ENCODE results near the gene TNFRSF12A. TPM values are rescaled to one million over a fixed set of nuclear protein-coding genes. Genes with fewer than 3 reads are reported as not detected.

The TNFRSF12A gene
- total RNA-seq, 1 donor from 2014 or later = 71.3 TPM

- Mint-ChIP-seq H3K4me3 (ENCODE audit: unreplicated experiment) (no peak overlapping the region), H3K4me1 (ENCODE audit: unreplicated experiment) (peaks cover 10% of the 10 kb centered on the region), H3K27me3 (ENCODE audit: unreplicated experiment) (no peaks in the 10 kb centered on the region), H3K36me3 (ENCODE audit: unreplicated experiment) (no peaks in the 10 kb centered on the region), H3K27ac (ENCODE audit: unreplicated experiment) (no peak overlapping the region), H3K9me3 (ENCODE audit: unreplicated experiment) (no peaks in the 10 kb centered on the region)
- DNase-seq (ENCODE audit: extremely low spot score, unreplicated experiment) = no peak
- TF ChIP-seq CTCF (IDR thresholded peaks at IDR 0.05) = no peak
Observed at GRCh38 chr16:2991566-2992261, 28.5 kb upstream of the TNFRSF12A start.

GRCh38 chr16:2992383-2993081 is 27.6 kb upstream of the TNFRSF12A start:
- H3K9me3 Mint-ChIP-seq (ENCODE audit: unreplicated experiment) = no peaks in the 10 kb centered on the region
- H3K27ac Mint-ChIP-seq (ENCODE audit: unreplicated experiment) = no peak overlapping the region
- no peak for TF ChIP-seq CTCF (IDR thresholded peaks at IDR 0.05)
- H3K27me3 Mint-ChIP-seq (ENCODE audit: unreplicated experiment) = no peaks in the 10 kb centered on the region
- DNase-seq (ENCODE audit: extremely low spot score, unreplicated experiment) = no peak
- H3K4me3 Mint-ChIP-seq (ENCODE audit: unreplicated experiment) = no peak overlapping the region
- peaks cover 8% of the 10 kb centered on the region for H3K4me1 Mint-ChIP-seq (ENCODE audit: unreplicated experiment)
- no peaks in the 10 kb centered on the region for H3K36me3 Mint-ChIP-seq (ENCODE audit: unreplicated experiment)

GRCh38 chr16:2996298-2996697 is 23.9 kb upstream of the TNFRSF12A start:
- H3K9me3 Mint-ChIP-seq (ENCODE audit: unreplicated experiment) = no peaks in the 10 kb centered on the region
- H3K27ac Mint-ChIP-seq (ENCODE audit: unreplicated experiment) = no peak overlapping the region
- no peak overlapping the region for H3K4me3 Mint-ChIP-seq (ENCODE audit: unreplicated experiment)
- H3K4me1 Mint-ChIP-seq (ENCODE audit: unreplicated experiment) = no peaks in the 10 kb centered on the region
- no peaks in the 10 kb centered on the region for H3K36me3 Mint-ChIP-seq (ENCODE audit: unreplicated experiment)
- DNase-seq (ENCODE audit: extremely low spot score, unreplicated experiment) = no peak
- H3K27me3 Mint-ChIP-seq (ENCODE audit: unreplicated experiment) = peaks cover 16% of the 10 kb centered on the region
- TF ChIP-seq CTCF (IDR thresholded peaks at IDR 0.05) = no peak

- Mint-ChIP-seq H3K27me3 (ENCODE audit: unreplicated experiment) (peaks cover 18% of the 10 kb centered on the region), H3K4me3 (ENCODE audit: unreplicated experiment) (no peak overlapping the region), H3K4me1 (ENCODE audit: unreplicated experiment) (peaks cover under 1% of the 10 kb centered on the region), H3K9me3 (ENCODE audit: unreplicated experiment) (no peaks in the 10 kb centered on the region), H3K27ac (ENCODE audit: unreplicated experiment) (no peak overlapping the region), H3K36me3 (ENCODE audit: unreplicated experiment) (no peaks in the 10 kb centered on the region)
- TF ChIP-seq CTCF (IDR thresholded peaks at IDR 0.05) = no peak
- DNase-seq (ENCODE audit: extremely low spot score, unreplicated experiment) = no peak
Observed at GRCh38 chr16:2999929-3000328, 20.2 kb upstream of the TNFRSF12A start.

- Mint-ChIP-seq H3K27ac (ENCODE audit: unreplicated experiment) (no peak overlapping the region), H3K27me3 (ENCODE audit: unreplicated experiment) (peaks cover 20% of the 10 kb centered on the region), H3K4me1 (ENCODE audit: unreplicated experiment) (peaks cover 1% of the 10 kb centered on the region), H3K9me3 (ENCODE audit: unreplicated experiment) (no peaks in the 10 kb centered on the region), H3K36me3 (ENCODE audit: unreplicated experiment) (no peaks in the 10 kb centered on the region), H3K4me3 (ENCODE audit: unreplicated experiment) (no peak overlapping the region)
- no peak for TF ChIP-seq CTCF (IDR thresholded peaks at IDR 0.05)
- DNase-seq (ENCODE audit: extremely low spot score, unreplicated experiment) = no peak
Observed at GRCh38 chr16:3000540-3000939, 19.6 kb upstream of the TNFRSF12A start.
